ENCODE data around the gene BAMBI. TPM values are rescaled to one million over a fixed set of nuclear protein-coding genes. Genes with fewer than 3 reads are reported as not detected.

BAMBI gene
- total RNA-seq, 1 donor from 2014 or later, result 217 TPM

- no peak overlapping the region for H3K27ac Mint-ChIP-seq
- H3K4me3 Mint-ChIP-seq, result no peak overlapping the region
- peaks cover 36% of the 10 kb centered on the region for H3K4me1 Mint-ChIP-seq
- H3K27me3 Mint-ChIP-seq (ENCODE audit: low read depth), result no peaks in the 10 kb centered on the region
- no peak for DNase-seq (ENCODE audit: low spot score in 2 of 2, unreplicated experiment in 2 of 2)
- no peak for TF ChIP-seq CTCF (IDR thresholded peaks at IDR 0.05; ENCODE audit: unreplicated experiment)
- no peaks in the 10 kb centered on the region for H3K36me3 Mint-ChIP-seq
- H3K9me3 Mint-ChIP-seq, result no peaks in the 10 kb centered on the region
Measured at GRCh38 chr10:28716748-28717147, 39.4 kb downstream of the BAMBI start.

- H3K4me3 Mint-ChIP-seq, result no peak overlapping the region
- H3K9me3 Mint-ChIP-seq, result no peaks in the 10 kb centered on the region
- peaks cover 44% of the 10 kb centered on the region for H3K4me1 Mint-ChIP-seq
- no peaks in the 10 kb centered on the region for H3K27me3 Mint-ChIP-seq (ENCODE audit: low read depth)
- no peak overlapping the region for H3K27ac Mint-ChIP-seq
- no peak for TF ChIP-seq CTCF (IDR thresholded peaks at IDR 0.05; ENCODE audit: unreplicated experiment)
- H3K36me3 Mint-ChIP-seq, result no peaks in the 10 kb centered on the region
- DNase-seq (ENCODE audit: low spot score in 2 of 2, unreplicated experiment in 2 of 2), result no peak
Measured at GRCh38 chr10:28717656-28718201, 40.4 kb downstream of the BAMBI start.

- DNase-seq (ENCODE audit: low spot score in 2 of 2, unreplicated experiment in 2 of 2), result no peak
- H3K36me3 Mint-ChIP-seq, result no peaks in the 10 kb centered on the region
- no peaks in the 10 kb centered on the region for H3K27me3 Mint-ChIP-seq (ENCODE audit: low read depth)
- no peaks in the 10 kb centered on the region for H3K9me3 Mint-ChIP-seq
- no peak for TF ChIP-seq CTCF (IDR thresholded peaks at IDR 0.05; ENCODE audit: unreplicated experiment)
- H3K27ac Mint-ChIP-seq, result peak overlapping the region; percentile 88
- H3K4me1 Mint-ChIP-seq, result peaks cover 33% of the 10 kb centered on the region
- peak overlapping the region; percentile 13 for H3K4me3 Mint-ChIP-seq
Measured at GRCh38 chr10:28719789-28720436, 42.6 kb downstream of the BAMBI start.

- no peaks in the 10 kb centered on the region for H3K9me3 Mint-ChIP-seq
- H3K36me3 Mint-ChIP-seq, result no peaks in the 10 kb centered on the region
- no peak for DNase-seq (ENCODE audit: low spot score in 2 of 2, unreplicated experiment in 2 of 2)
- no peak for TF ChIP-seq CTCF (IDR thresholded peaks at IDR 0.05; ENCODE audit: unreplicated experiment)
- H3K27me3 Mint-ChIP-seq (ENCODE audit: low read depth), result no peaks in the 10 kb centered on the region
- peak overlapping the region; percentile 74 for H3K4me3 Mint-ChIP-seq
- peaks cover 33% of the 10 kb centered on the region for H3K4me1 Mint-ChIP-seq
- H3K27ac Mint-ChIP-seq, result peak overlapping the region; percentile 96
Measured at GRCh38 chr10:28721318-28721951, 44.1 kb downstream of the BAMBI start.

- H3K27me3 Mint-ChIP-seq (ENCODE audit: low read depth), result no peaks in the 10 kb centered on the region
- H3K9me3 Mint-ChIP-seq, result no peaks in the 10 kb centered on the region
- peak overlapping the region; percentile 74 for H3K4me3 Mint-ChIP-seq
- DNase-seq (ENCODE audit: low spot score in 2 of 2, unreplicated experiment in 2 of 2), result peak in 1 of 2 experiments; percentile 66
- no peak for TF ChIP-seq CTCF (IDR thresholded peaks at IDR 0.05; ENCODE audit: unreplicated experiment)
- H3K27ac Mint-ChIP-seq, result peak overlapping the region; percentile 96
- H3K4me1 Mint-ChIP-seq, result peaks cover 37% of the 10 kb centered on the region
- no peaks in the 10 kb centered on the region for H3K36me3 Mint-ChIP-seq
Measured at GRCh38 chr10:28722065-28722803, 44.9 kb downstream of the BAMBI start.

Data from mesothelial cell of epicardium (in vitro differentiated cells).